ENCODE measurements around the gene LARP4B.

- no peak for TF ChIP-seq CTCF (IDR thresholded peaks at IDR 0.05)
- no peak for TF ChIP-seq USF2 (IDR thresholded peaks at IDR 0.05; ENCODE audit: borderline replicate concordance, low read depth, low read length)
- no peak for TF ChIP-seq RAD21 (IDR thresholded peaks at IDR 0.05; ENCODE audit: low read length)
These were observed 139.3 kb downstream of the LARP4B start for GRCh38 chr10:792083-792791.
